Inferior parietal cortex (tissue), 1 donor: ENCODE data around the gene MAP3K15.

Experiments
- DNase-seq: peaks from one replicate; pipeline ENCODE4 v3.0.0-alpha.2; 2016; ENCODE audit errors: extremely low spot score

Gene MAP3K15

GRCh38 chrX:19514791-19515614 is at the start of gene MAP3K15:
Gene MAP3K15, minus strand, starts transcription at chrX:19515508. Its CDS starts 247 bp downstream, at chrX:19515261.
- no peak for DNase-seq

- no peak for DNase-seq
Observed at GRCh38 chrX:19564606-19565005, 49.3 kb upstream of the MAP3K15 start.

- DNase-seq: no peak
Observed at GRCh38 chrX:19563746-19564145, 48.4 kb upstream of the MAP3K15 start.

- no peak for DNase-seq
Observed at GRCh38 chrX:19563327-19563726, 48.0 kb upstream of the MAP3K15 start.

GRCh38 chrX:19560611-19561010 is 45.3 kb upstream of the MAP3K15 start:
- no peak for DNase-seq

GRCh38 chrX:19557822-19558221 is 42.5 kb upstream of the MAP3K15 start:
- no peak for DNase-seq

GRCh38 chrX:19556202-19556601 is 40.9 kb upstream of the MAP3K15 start:
- no peak for DNase-seq

- no peak for DNase-seq
Observed at GRCh38 chrX:19555683-19556082, 40.4 kb upstream of the MAP3K15 start.

GRCh38 chrX:19555236-19555635 is 39.9 kb upstream of the MAP3K15 start:
- no peak for DNase-seq

GRCh38 chrX:19554786-19555185 is 39.5 kb upstream of the MAP3K15 start:
- no peak for DNase-seq

GRCh38 chrX:19552793-19553192 is 37.5 kb upstream of the MAP3K15 start:
- DNase-seq: no peak

GRCh38 chrX:19549838-19550237 is 34.5 kb upstream of the MAP3K15 start:
- no peak for DNase-seq

- no peak for DNase-seq
Observed at GRCh38 chrX:19548934-19549333, 33.6 kb upstream of the MAP3K15 start.

- DNase-seq: no peak
Observed at GRCh38 chrX:19548279-19548678, 33.0 kb upstream of the MAP3K15 start.

GRCh38 chrX:19545651-19546050 is 30.3 kb upstream of the MAP3K15 start:
- no peak for DNase-seq

- peak; percentile 63 for DNase-seq
Observed at GRCh38 chrX:19544693-19545305, 29.5 kb upstream of the MAP3K15 start.

GRCh38 chrX:19543951-19544381 is 28.7 kb upstream of the MAP3K15 start:
- peak; percentile 11 for DNase-seq

GRCh38 chrX:19543020-19543715 is 27.9 kb upstream of the MAP3K15 start:
- no peak for DNase-seq

GRCh38 chrX:19541931-19542330 is 26.6 kb upstream of the MAP3K15 start:
- no peak for DNase-seq

- DNase-seq: no peak
Observed at GRCh38 chrX:19541196-19541595, 25.9 kb upstream of the MAP3K15 start.

GRCh38 chrX:19540076-19540475 is 24.8 kb upstream of the MAP3K15 start:
- DNase-seq: no peak

- no peak for DNase-seq
Observed at GRCh38 chrX:19539665-19540064, 24.4 kb upstream of the MAP3K15 start.

GRCh38 chrX:19535476-19535875 is 20.2 kb upstream of the MAP3K15 start:
- DNase-seq: no peak
